Ascending aorta (tissue), 2 donors: ENCODE data around the gene CYTH4. TPM values are rescaled to one million over a fixed set of nuclear protein-coding genes. Genes with fewer than 3 reads are reported as not detected.

Experiments
- DNase-seq, 2 donors: peaks; one replicate each; pipeline ENCODE4 v3.0.0-alpha.2; 2019; ENCODE audit warnings: low spot score in 2 of 2
- H3K27ac ChIP-seq, 2 donors: fragments of 200-600 bp; sonication (generic); one replicate each; pipeline ENCODE4 v1.5.1; 2016 to 2017; ENCODE audit warnings: mild to moderate bottlenecking in 1 of 2
- H3K27me3 ChIP-seq: fragments of 200-600 bp; sonication (generic); one replicate; pipeline ENCODE4 v1.5.1; 2017
- H3K36me3 ChIP-seq, 2 donors: fragments of 200-600 bp; sonication (generic); one replicate each; pipeline ENCODE4 v1.5.1; 2016
- H3K4me1 ChIP-seq, 2 donors: fragments of 200-600 bp; sonication (generic); one replicate each; pipeline ENCODE4 v1.5.1; 2016 to 2017; ENCODE audit warnings: mild to moderate bottlenecking in 1 of 2
- H3K4me3 ChIP-seq, 2 donors: fragments of 200-600 bp; sonication (generic); one replicate each; pipeline ENCODE4 v1.5.1; 2016 to 2017; ENCODE audit warnings: mild to moderate bottlenecking in 1 of 2
- H3K9me3 ChIP-seq, 2 donors: fragments of 200-600 bp; sonication (generic); one replicate each; pipeline ENCODE4 v1.5.1; 2016
- intact Hi-C: fragments of 100-400 bp; cut with DNase I; formaldehyde crosslinking; loops from one replicate; pipeline ENCODE4 v1.15.1; 2023
- total RNA-seq: library from RNA; depleted of rRNA; stranded (reverse); fragments of >200 nt; gene quantifications from one replicate; pipeline ENCODE4 v1.1.0, GENCODE V29; 2016
- TF ChIP-seq, protein P1 (sequence below), 3 experiments: fragments of 200-600 bp in 2 of 3; fragments of 450-650 bp in 1 of 3; sonication (generic) in 2 of 3; IDR thresholded peaks; one replicate each; pipeline ENCODE4 v1.5.1; 2016 to 2019; ENCODE audit warnings: antibody characterized with exemption in 3 of 3, mild to moderate bottlenecking in 1 of 3, moderate library complexity in 1 of 3

CYTH4 gene
- total RNA-seq, 1 donor from 2014 or later = 130 TPM

DNA sequence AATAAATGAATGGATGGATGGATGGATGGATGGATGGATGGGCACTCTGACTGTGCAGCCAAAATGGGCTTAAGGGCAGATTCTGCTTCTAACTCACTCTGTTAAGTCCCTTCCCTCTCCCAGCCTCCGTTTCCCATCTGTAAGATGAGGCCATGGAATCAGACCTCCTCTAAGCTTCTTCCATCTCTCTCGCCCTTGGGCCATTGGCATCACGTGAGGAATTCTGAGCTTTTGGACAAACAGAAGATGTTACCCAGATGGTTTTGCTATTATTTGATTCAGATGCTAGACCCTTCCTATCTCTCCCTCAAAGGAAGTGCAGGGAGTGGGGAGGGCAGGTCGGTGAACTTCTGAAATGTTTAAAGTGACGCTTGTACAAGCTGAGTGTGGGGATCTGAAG lies 4.0 kb upstream of the CYTH4 start:
- Histone ChIP-seq H3K4me3 (no peak overlapping the region), H3K4me1 (no peaks in the 10 kb centered on the region), H3K9me3 (no peaks in the 10 kb centered on the region), H3K27me3 (no peaks in the 10 kb centered on the region), H3K36me3 (no peaks in the 10 kb centered on the region), H3K27ac (no peak overlapping the region)
- no peak for DNase-seq
- TF ChIP-seq, protein P1, sequence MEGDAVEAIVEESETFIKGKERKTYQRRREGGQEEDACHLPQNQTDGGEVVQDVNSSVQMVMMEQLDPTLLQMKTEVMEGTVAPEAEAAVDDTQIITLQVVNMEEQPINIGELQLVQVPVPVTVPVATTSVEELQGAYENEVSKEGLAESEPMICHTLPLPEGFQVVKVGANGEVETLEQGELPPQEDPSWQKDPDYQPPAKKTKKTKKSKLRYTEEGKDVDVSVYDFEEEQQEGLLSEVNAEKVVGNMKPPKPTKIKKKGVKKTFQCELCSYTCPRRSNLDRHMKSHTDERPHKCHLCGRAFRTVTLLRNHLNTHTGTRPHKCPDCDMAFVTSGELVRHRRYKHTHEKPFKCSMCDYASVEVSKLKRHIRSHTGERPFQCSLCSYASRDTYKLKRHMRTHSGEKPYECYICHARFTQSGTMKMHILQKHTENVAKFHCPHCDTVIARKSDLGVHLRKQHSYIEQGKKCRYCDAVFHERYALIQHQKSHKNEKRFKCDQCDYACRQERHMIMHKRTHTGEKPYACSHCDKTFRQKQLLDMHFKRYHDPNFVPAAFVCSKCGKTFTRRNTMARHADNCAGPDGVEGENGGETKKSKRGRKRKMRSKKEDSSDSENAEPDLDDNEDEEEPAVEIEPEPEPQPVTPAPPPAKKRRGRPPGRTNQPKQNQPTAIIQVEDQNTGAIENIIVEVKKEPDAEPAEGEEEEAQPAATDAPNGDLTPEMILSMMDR (IDR thresholded peaks at IDR 0.05) = no peak
- intact Hi-C loops = no loop called here

DNA sequence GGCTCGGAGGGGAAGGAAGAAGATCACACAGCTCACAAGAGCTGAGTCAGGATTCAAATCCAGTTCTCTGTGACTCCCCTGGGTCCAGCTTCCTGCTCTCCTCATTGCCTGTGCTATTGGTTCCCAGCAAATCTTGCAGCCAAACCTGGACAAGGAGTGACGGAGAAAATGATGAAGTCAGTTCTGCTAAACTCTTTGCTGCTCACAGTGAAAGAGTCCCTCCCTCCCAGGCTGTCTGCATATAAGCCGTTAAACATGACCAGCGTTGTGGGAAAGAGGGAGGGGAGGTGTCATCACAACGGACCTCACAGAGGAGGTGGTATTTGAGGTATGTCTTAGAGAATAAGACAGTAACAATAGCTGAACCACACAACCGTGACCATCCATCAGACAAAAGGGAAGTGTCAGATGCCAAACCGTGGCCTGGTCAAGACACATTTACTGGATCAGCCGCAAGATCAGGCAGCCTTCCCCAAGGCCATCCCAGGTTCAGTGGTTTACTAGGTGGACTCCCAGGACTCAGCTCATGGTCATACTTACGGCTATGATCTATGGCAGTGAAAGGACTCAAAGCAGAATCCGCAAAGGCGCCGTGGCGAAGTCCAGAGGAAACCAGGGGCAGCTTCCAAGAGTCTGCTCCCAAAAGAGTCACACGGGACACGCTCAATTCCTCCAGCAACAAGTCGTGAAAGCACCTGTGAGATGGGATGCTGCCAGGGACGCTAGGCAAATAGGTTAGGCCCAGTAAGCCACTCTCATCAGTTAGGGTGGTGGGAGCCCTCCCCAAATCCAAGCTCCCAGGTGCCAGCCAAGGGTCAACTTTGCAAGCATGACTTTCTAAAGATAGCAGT lies 2.8 kb upstream of the CYTH4 start:
- no peaks in the 10 kb centered on the region for H3K9me3 ChIP-seq
- TF ChIP-seq, protein P1 (IDR thresholded peaks at IDR 0.05) = no peak
- intact Hi-C loops = no loop called here
- peaks cover 6% of the 10 kb centered on the region for H3K27me3 ChIP-seq
- no peaks in the 10 kb centered on the region for H3K36me3 ChIP-seq
- H3K4me1 ChIP-seq = no peaks in the 10 kb centered on the region
- no peak overlapping the region for H3K4me3 ChIP-seq
- DNase-seq = no peak
- H3K27ac ChIP-seq = no peak overlapping the region

DNA sequence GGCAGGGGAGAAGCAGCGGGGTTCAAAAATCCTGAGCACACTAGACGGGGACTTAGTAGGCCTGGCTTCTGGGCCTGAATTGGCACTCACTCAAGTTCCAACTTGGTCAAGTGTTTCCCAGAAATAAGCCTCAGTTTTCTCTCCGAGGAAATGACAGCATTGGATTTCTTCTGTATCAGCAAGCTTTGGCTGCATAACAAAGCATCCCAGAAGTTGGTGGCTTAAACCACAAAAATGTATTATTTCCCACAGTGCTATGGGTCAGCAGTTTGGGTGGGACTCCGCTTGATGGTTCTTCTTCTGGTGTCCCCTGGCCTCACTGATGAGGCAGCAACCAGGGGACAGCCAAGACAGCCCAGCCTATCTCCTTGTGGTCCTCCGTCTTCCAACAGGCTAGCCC lies 1.6 kb upstream of the CYTH4 start:
- Histone ChIP-seq H3K36me3 (no peaks in the 10 kb centered on the region), H3K27me3 (peaks cover 6% of the 10 kb centered on the region), H3K9me3 (no peaks in the 10 kb centered on the region), H3K4me1 (no peaks in the 10 kb centered on the region), H3K27ac (no peak overlapping the region), H3K4me3 (no peak overlapping the region)
- no peak for DNase-seq
- intact Hi-C loops = no loop called here
- TF ChIP-seq, protein P1 (IDR thresholded peaks at IDR 0.05) = no peak

DNA sequence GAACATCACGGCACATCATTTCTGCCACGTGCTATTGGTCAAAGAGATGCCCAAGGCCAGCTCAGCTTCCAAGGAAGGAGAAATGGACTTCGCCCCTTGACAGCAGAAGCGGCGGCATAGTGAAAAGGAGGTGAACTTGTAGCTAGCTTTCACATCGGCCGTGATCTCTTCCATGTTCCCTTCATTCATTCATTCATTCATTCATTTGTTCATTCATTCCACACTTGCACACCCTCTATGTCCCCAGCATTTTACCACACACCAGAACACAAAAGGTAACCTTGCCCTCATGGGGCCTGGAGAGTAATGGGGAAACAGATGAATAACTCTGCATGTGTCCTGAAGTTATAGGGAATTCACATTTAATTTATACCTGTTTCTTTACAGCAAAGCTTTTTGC lies 1.1 kb upstream of the CYTH4 start:
- H3K9me3 ChIP-seq = no peaks in the 10 kb centered on the region
- no peaks in the 10 kb centered on the region for H3K36me3 ChIP-seq
- peaks cover 6% of the 10 kb centered on the region for H3K27me3 ChIP-seq
- intact Hi-C loops = no loop called here
- TF ChIP-seq, protein P1 (IDR thresholded peaks at IDR 0.05) = no peak
- H3K4me1 ChIP-seq = no peaks in the 10 kb centered on the region
- H3K4me3 ChIP-seq = no peak overlapping the region
- DNase-seq = no peak
- no peak overlapping the region for H3K27ac ChIP-seq

DNA sequence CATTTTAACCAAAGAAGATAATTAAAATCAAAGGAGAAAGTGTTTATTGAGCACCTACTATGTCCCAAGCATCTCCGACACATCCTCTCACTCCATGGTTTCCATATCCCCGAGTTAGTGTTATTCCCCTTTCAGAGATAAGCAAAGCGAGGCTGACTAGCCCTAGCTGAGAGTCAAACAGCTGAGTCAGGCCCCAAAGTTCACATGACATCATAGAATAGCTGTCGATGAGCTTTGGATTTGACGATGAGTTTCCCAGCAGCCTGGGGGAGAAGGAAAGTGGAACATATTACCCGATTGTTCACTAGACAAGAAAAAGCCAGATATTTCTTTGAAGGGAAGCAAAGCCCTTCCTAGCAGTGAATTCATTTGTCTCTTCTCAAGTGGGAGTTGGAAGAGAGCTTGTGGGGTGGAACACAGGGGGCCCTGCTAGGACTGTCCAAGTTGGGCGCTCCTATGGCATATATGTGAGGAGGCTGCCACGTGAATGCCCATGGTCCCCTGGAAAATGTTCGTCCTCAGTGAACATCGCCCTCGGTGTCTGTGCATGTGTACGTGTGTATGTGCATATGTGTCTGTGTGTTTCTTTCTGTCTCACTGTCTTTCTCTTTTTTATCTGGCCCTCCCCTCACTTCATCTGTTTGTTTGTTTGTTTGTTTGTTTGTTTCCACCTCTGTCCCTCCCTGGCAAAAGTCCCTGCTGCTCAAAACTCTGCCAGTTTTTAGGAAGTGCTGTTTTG lies 493 bp upstream of the CYTH4 start:
- Histone ChIP-seq H3K4me3 (peak overlapping the region in 1 of 2 donors; percentile 55), H3K4me1 (no peaks in the 10 kb centered on the region), H3K9me3 (no peaks in the 10 kb centered on the region), H3K36me3 (no peaks in the 10 kb centered on the region), H3K27me3 (peaks cover 6% of the 10 kb centered on the region), H3K27ac (peak overlapping the region in 1 of 2 donors; percentile 37)
- intact Hi-C loops = no loop called here
- TF ChIP-seq, protein P1 (IDR thresholded peaks at IDR 0.05) = no peak
- DNase-seq = no peak
